Esophagus muscularis mucosa (tissue), 4 donors: ENCODE data around the gene TTI1. TPM values are rescaled to one million over a fixed set of nuclear protein-coding genes. Genes with fewer than 3 reads are reported as not detected.
"Not testable (repeated sequence)": the region's sequence is repeated elsewhere in the genome, so short reads cannot be mapped to it uniquely, and the experiment has no call there.

Source experiments
- DNase-seq: peaks from one replicate; pipeline ENCODE4 v3.0.0-alpha.2; 2017; ENCODE audit errors: extremely low spot score
- H3K27ac ChIP-seq, 4 donors: fragments of 200-600 bp; sonication (generic); replicated peaks in 1 of 4; 1 replicate in 3 of 4; 2 replicates in 1 of 4; pipeline ENCODE4 v1.5.1; 2016 to 2019; ENCODE audit warnings: mild to moderate bottlenecking in 1 of 4
- H3K27me3 ChIP-seq, 4 donors: fragments of 200-600 bp; sonication (generic); one replicate each; pipeline versions ENCODE4 v1.5.1 to v1.6.0; 2016 to 2019
- H3K36me3 ChIP-seq, 4 donors: fragments of 200-600 bp; sonication (generic); one replicate each; pipeline ENCODE4 v1.5.1; 2016 to 2019
- H3K4me1 ChIP-seq, 4 donors: fragments of 200-600 bp; sonication (generic); one replicate each; pipeline ENCODE4 v1.5.1; 2016 to 2019
- H3K4me3 ChIP-seq, 4 donors: fragments of 200-600 bp; sonication (generic); 1 replicate in 2 of 4; 2 replicates in 2 of 4; pipeline ENCODE4 v1.5.1; 2016 to 2019; ENCODE audit warnings: mild to moderate bottlenecking in 4 of 4, moderate library complexity in 1 of 4
- H3K9me3 ChIP-seq, 4 donors: fragments of 200-600 bp; sonication (generic); 1 replicate in 3 of 4; 2 replicates in 1 of 4; pipeline ENCODE4 v1.5.1; 2016 to 2019
- EP300 ChIP-seq: sonication (generic); formaldehyde crosslinking; IDR thresholded peaks from one replicate; pipeline ENCODE4 v1.6.1; 2017; ENCODE audit warnings: antibody characterized with exemption
- POLR2A ChIP-seq: fragments of 450-650 bp; IDR thresholded peaks from one replicate; pipeline ENCODE4 v1.6.1; 2017; ENCODE audit warnings: antibody characterized with exemption, moderate library complexity, mild to moderate bottlenecking, low read depth
- POLR2AphosphoS5 ChIP-seq, 2 donors: sonication (generic); formaldehyde crosslinking; IDR thresholded peaks; one replicate each; pipeline ENCODE4 v1.6.1; 2017; ENCODE audit warnings: antibody characterized with exemption in 2 of 2
- WGBS: methylation state at CpG from one replicate; pipeline ENCODE4 v1.1.5; 2018; 5-methylcytosine and 5-hydroxymethylcytosine counted together
- intact Hi-C: fragments of 100-400 bp; cut with DNase I; formaldehyde crosslinking; loops from one replicate; pipeline ENCODE4 v1.15.1; 2023
- total RNA-seq, 4 donors: library from RNA; depleted of rRNA; stranded (reverse); fragments of >200 nt; gene quantifications; one replicate each; pipeline versions ENCODE4 v1.1.0 to v1.2.1, GENCODE V29; 2016
- TF ChIP-seq, protein P1 (sequence below), 3 experiments: fragments of 200-600 bp in 2 of 3; fragments of 450-650 bp in 1 of 3; sonication (generic) in 2 of 3; IDR thresholded peaks; one replicate each; pipeline ENCODE4 v1.5.1; 2017 to 2019; ENCODE audit warnings: antibody characterized with exemption in 3 of 3, mild to moderate bottlenecking in 2 of 3, moderate library complexity in 1 of 3

Gene TTI1
- total RNA-seq, 4 donors from 2014 or later = 11.3 to 14.3 (median 12.4) TPM

DNA sequence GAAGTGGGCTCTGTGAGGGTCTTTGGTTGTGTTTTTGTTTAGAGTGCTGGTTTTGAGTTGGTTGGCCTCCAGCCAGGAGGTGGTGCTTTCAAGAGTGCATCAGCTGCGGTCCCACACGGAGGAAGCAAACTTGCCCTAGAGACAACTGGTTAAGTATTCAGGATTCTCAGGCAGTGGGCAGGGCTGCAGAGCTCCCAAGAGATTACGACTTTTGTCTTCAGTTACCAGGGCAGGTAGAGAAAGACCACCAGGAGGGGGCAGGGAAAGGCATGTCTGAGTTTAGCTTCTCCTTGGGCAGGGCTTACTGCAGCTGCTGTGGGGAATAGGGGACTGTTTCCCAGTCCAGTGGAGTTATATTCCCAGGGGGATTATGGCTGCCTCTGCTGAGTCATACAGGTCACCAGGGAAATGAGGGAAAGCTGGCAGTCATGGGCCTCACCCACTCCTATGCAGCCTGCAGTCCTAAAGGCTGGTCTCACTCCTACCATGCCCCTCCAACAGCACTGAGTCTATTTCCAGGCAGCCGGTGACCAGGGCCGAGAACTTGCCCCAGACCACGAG is 64.3 kb downstream of the TTI1 start:
- Histone ChIP-seq H3K36me3 (no peaks in the 10 kb centered on the region), H3K9me3 (peaks cover 0 to 6% (median 0%) of the 10 kb centered on the region in 4 donors), H3K4me3 (no peak overlapping the region), H3K4me1 (no peaks in the 10 kb centered on the region), H3K27ac (no peak overlapping the region), H3K27me3 (no peaks in the 10 kb centered on the region)
- TF ChIP-seq EP300 (no peak), POLR2A (no peak)
- TF ChIP-seq, protein P1, sequence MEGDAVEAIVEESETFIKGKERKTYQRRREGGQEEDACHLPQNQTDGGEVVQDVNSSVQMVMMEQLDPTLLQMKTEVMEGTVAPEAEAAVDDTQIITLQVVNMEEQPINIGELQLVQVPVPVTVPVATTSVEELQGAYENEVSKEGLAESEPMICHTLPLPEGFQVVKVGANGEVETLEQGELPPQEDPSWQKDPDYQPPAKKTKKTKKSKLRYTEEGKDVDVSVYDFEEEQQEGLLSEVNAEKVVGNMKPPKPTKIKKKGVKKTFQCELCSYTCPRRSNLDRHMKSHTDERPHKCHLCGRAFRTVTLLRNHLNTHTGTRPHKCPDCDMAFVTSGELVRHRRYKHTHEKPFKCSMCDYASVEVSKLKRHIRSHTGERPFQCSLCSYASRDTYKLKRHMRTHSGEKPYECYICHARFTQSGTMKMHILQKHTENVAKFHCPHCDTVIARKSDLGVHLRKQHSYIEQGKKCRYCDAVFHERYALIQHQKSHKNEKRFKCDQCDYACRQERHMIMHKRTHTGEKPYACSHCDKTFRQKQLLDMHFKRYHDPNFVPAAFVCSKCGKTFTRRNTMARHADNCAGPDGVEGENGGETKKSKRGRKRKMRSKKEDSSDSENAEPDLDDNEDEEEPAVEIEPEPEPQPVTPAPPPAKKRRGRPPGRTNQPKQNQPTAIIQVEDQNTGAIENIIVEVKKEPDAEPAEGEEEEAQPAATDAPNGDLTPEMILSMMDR (IDR thresholded peaks at IDR 0.05) = no peak
- intact Hi-C loops = no loop called here
- peak; percentile 45 for DNase-seq
- 79% methylated on average over 4 of the region's 6 CpGs for WGBS

DNA sequence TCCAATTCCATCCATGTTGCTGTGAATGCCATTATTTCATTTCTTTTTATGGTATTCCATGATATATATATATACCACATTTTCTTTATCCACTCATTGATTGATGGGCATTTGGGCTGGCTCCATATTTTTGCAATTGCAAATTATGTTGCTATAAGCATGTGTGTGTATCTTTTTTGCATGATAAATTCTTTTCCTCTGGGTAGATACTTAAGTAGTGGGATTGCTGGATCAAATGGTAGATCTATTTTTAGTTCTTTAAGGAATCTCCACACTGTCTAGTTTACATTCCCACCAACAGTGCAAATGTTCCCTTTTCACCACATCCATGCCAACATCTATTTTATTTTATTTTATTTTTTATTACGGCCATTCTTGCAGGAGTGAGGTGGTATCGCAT is 69.8 kb downstream of the TTI1 start:
- H3K4me1 ChIP-seq, H3K9me3 ChIP-seq, H3K27me3 ChIP-seq, H3K27ac ChIP-seq, intact Hi-C loops, DNase-seq, H3K4me3 ChIP-seq, H3K36me3 ChIP-seq: not testable (repeated sequence)
- 92% methylated on average over 2 of the region's 2 CpGs for WGBS

DNA sequence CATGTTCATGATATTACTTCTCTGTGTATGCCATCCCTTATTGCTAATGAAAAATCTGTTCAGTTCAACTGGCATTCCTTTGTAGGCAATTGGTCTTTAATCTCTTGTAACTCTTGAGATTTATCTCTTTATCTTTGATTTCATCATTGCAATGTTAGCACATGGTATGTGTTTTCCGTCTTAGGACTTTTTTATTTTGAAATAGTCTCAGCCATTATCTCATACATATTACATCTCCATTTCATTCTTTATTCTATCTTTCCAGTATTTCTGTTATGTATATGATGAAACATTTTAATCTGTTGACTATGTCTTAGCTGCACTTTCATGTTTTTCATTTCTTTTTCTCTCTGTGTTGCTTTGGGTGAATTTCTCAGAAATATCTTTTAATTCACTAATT is 72.2 kb downstream of the TTI1 start:
- Histone ChIP-seq H3K9me3 (peaks cover 0 to 4% (median 0%) of the 10 kb centered on the region in 4 donors), H3K4me1 (no peaks in the 10 kb centered on the region), H3K36me3 (no peaks in the 10 kb centered on the region), H3K27ac (no peak overlapping the region), H3K27me3 (no peaks in the 10 kb centered on the region), H3K4me3 (no peak overlapping the region)
- no peak for DNase-seq
- 100% methylated on average over 1 of the region's 1 CpG for WGBS
- TF ChIP-seq POLR2AphosphoS5 (IDR thresholded peaks at IDR 0.05) (no peak), POLR2A (no peak), EP300 (no peak)
- TF ChIP-seq, protein P1 (IDR thresholded peaks at IDR 0.05) = no peak
- intact Hi-C loops = no loop called here

DNA sequence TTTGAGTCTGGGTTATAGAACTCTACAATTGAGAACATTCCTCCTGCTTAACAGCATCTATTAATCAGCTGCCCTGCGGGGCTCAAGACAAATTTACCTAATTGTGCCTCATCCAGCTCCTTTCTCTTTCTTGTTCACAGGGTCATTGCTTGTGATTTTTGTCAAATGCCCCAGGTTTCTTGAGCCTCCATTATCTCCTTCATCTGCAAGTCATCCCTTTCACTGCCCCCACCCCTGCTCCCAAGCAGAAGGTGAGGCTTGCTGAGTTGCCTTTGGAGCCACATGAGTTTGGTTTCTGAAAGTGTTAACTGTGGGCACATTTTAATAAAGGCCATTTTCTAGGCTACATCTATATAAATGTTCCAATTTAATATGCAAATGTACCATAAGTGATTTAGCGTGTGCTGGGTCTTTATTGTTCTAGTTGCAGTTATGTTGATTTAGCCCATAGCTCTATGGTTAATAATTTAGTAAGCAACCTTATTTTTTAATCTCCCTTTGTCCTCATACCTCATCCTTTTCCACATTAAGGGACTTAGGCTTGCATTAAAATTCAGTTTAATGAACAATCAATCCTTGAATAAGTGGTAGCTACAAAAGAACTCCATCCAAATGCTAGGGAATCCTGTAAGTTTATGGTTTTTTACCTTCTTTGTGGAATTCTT is 74.3 kb downstream of the TTI1 start:
- peaks cover 0 to 4% (median 0%) of the 10 kb centered on the region in 4 donors for H3K9me3 ChIP-seq
- no peaks in the 10 kb centered on the region for H3K4me1 ChIP-seq
- H3K27ac ChIP-seq = no peak overlapping the region
- WGBS = 83% methylated on average over 2 of the region's 2 CpGs
- intact Hi-C loops = no loop called here
- TF ChIP-seq POLR2AphosphoS5 (IDR thresholded peaks at IDR 0.05) (no peak), EP300 (no peak), POLR2A (no peak)
- TF ChIP-seq, protein P1 (IDR thresholded peaks at IDR 0.05) = no peak
- no peaks in the 10 kb centered on the region for H3K36me3 ChIP-seq
- DNase-seq = no peak
- no peaks in the 10 kb centered on the region for H3K27me3 ChIP-seq
- no peak overlapping the region for H3K4me3 ChIP-seq

DNA sequence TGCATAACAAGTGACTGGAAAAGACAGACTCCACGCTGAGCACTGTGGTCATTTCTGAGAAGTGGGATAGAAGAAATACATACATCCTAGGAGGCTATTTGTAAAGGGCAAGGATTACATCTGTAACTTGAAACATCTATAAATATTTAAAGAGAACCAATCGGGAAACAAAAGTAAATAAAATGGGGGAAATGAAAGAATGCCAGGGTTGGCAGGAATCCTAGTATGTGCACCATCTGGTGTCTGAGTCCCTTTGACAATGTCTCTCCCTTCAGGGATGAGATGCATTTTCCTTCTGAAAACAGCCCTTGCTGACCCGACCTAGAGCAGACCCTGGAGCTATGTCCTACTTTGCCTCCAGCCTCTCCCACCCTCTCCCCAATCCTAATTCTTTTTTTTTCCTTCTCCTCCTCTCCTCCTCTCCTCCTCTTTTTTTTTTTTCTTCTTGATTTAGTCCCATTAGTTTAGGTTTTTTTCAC is 77.1 kb downstream of the TTI1 start:
- Histone ChIP-seq H3K9me3 (no peaks in the 10 kb centered on the region), H3K4me3 (no peak overlapping the region), H3K36me3 (no peaks in the 10 kb centered on the region), H3K27ac (no peak overlapping the region), H3K27me3 (no peaks in the 10 kb centered on the region), H3K4me1 (no peaks in the 10 kb centered on the region)
- TF ChIP-seq, protein P1 (IDR thresholded peaks at IDR 0.05) = no peak
- no peak for TF ChIP-seq EP300
- TF ChIP-seq POLR2AphosphoS5 (IDR thresholded peaks at IDR 0.05) = no peak
- DNase-seq = no peak
- 27% methylated on average over 3 of the region's 3 CpGs for WGBS
- intact Hi-C loops = no loop called here
